Upper lobe of right lung (tissue), 1 donor: ENCODE measurements around the gene SSPN. TPM values are rescaled to one million over a fixed set of nuclear protein-coding genes. Genes with fewer than 3 reads are reported as not detected.

Experiments used
- ATAC-seq: fragments of 200-7000 bp; cut with Tn5 transposase; one replicate; pipeline ENCODE4 v1.9.1; 2020; ENCODE audit warnings: mild to moderate bottlenecking, moderate library complexity
- DNase-seq: peaks from one replicate; pipeline ENCODE4 v3.0.0-alpha.2; 2020
- H3K27ac ChIP-seq: fragments of 200-600 bp; one replicate; pipeline ENCODE4 v1.8.0; 2022
- H3K27me3 ChIP-seq: fragments of 200-600 bp; one replicate; pipeline ENCODE4 v1.8.0; 2022; ENCODE audit warnings: mild to moderate bottlenecking
- H3K36me3 ChIP-seq: fragments of 200-600 bp; one replicate; pipeline ENCODE4 v1.8.0; 2022
- H3K4me1 ChIP-seq: fragments of 200-600 bp; one replicate; pipeline ENCODE4 v1.8.0; 2022
- H3K4me3 ChIP-seq: fragments of 200-600 bp; one replicate; pipeline ENCODE4 v1.8.0; 2022; ENCODE audit warnings: mild to moderate bottlenecking
- H3K9me3 ChIP-seq: fragments of 200-600 bp; one replicate; pipeline ENCODE4 v1.8.0; 2022
- CTCF ChIP-seq: fragments of 200-600 bp; IDR thresholded peaks from one replicate; pipeline ENCODE4 v1.8.0; 2022; ENCODE audit warnings: antibody characterized with exemption
- intact Hi-C: fragments of 100-400 bp; cut with DNase I; formaldehyde crosslinking; loops from one replicate; pipeline ENCODE4 v1.11.0; 2022
- total RNA-seq: library from RNA; stranded (reverse); fragmentation: NEBNext Ultra II Directional; extraction: Animal tissue kit (Norgen Biotek cat#: 25700); gene quantifications from one replicate; pipeline ENCODE4 v1.2.1, GENCODE V29; 2021
- donor health status: DM: no; HTN: yes; CAD: no; lungs with severe emphysema.

Gene SSPN
- total RNA-seq, 1 donor from 2014 or later, result 15.6 TPM

GRCh38 chr12:26278266-26278665, 82.9 kb downstream of the SSPN start:
- H3K9me3 ChIP-seq, result no peaks in the 10 kb centered on the region
- TF ChIP-seq CTCF, result no peak
- DNase-seq (no peak), ATAC-seq (no peak)
- intact Hi-C loops, result no loop called here
- H3K4me1 ChIP-seq, result peaks cover 17% of the 10 kb centered on the region
- H3K27me3 ChIP-seq, result no peaks in the 10 kb centered on the region
- H3K4me3 ChIP-seq, result no peak overlapping the region
- H3K36me3 ChIP-seq, result no peaks in the 10 kb centered on the region
- H3K27ac ChIP-seq, result no peak overlapping the region

GRCh38 chr12:26278666-26279065, 83.3 kb downstream of the SSPN start:
- H3K36me3 ChIP-seq, result no peaks in the 10 kb centered on the region
- DNase-seq (no peak), ATAC-seq (no peak)
- H3K9me3 ChIP-seq, result no peaks in the 10 kb centered on the region
- intact Hi-C loops, result no loop called here
- no peak for TF ChIP-seq CTCF
- no peak overlapping the region for H3K4me3 ChIP-seq
- no peaks in the 10 kb centered on the region for H3K27me3 ChIP-seq
- no peak overlapping the region for H3K27ac ChIP-seq
- H3K4me1 ChIP-seq, result peaks cover 16% of the 10 kb centered on the region

- DNase-seq (no peak), ATAC-seq (no peak)
- peaks cover 12% of the 10 kb centered on the region for H3K4me1 ChIP-seq
- no peak for TF ChIP-seq CTCF
- H3K27me3 ChIP-seq, result no peaks in the 10 kb centered on the region
- no peaks in the 10 kb centered on the region for H3K9me3 ChIP-seq
- intact Hi-C loops, result no loop called here
- H3K36me3 ChIP-seq, result no peaks in the 10 kb centered on the region
- H3K27ac ChIP-seq, result no peak overlapping the region
- no peak overlapping the region for H3K4me3 ChIP-seq
These were observed 83.7 kb downstream of the SSPN start for GRCh38 chr12:26279091-26279490.

- Histone ChIP-seq H3K27ac (no peak overlapping the region), H3K9me3 (no peaks in the 10 kb centered on the region), H3K27me3 (no peaks in the 10 kb centered on the region), H3K36me3 (no peaks in the 10 kb centered on the region), H3K4me3 (no peak overlapping the region), H3K4me1 (peaks cover 4% of the 10 kb centered on the region)
- no peak for TF ChIP-seq CTCF
- no peak for DNase-seq
- intact Hi-C loops, result no loop called here
- no peak for ATAC-seq
These were observed 84.5 kb downstream of the SSPN start for GRCh38 chr12:26279908-26280307.

- TF ChIP-seq CTCF, result no peak
- no peak for DNase-seq
- no peak overlapping the region for H3K4me3 ChIP-seq
- no peaks in the 10 kb centered on the region for H3K9me3 ChIP-seq
- intact Hi-C loops, result no loop called here
- no peak for ATAC-seq
- no peak overlapping the region for H3K27ac ChIP-seq
- no peaks in the 10 kb centered on the region for H3K4me1 ChIP-seq
- H3K27me3 ChIP-seq, result no peaks in the 10 kb centered on the region
- H3K36me3 ChIP-seq, result no peaks in the 10 kb centered on the region
These were observed 85.5 kb downstream of the SSPN start for GRCh38 chr12:26280869-26281268.

- H3K4me1 ChIP-seq, result no peaks in the 10 kb centered on the region
- intact Hi-C loops, result no loop called here
- no peaks in the 10 kb centered on the region for H3K27me3 ChIP-seq
- no peak overlapping the region for H3K4me3 ChIP-seq
- no peak for ATAC-seq
- H3K9me3 ChIP-seq, result no peaks in the 10 kb centered on the region
- DNase-seq, result no peak
- H3K36me3 ChIP-seq, result no peaks in the 10 kb centered on the region
- H3K27ac ChIP-seq, result no peak overlapping the region
- no peak for TF ChIP-seq CTCF
These were observed 85.9 kb downstream of the SSPN start for GRCh38 chr12:26281320-26281719.
